Panc1 (cell line): ENCODE data around the gene EGFL7.

Experiments
- CTCF ChIP-seq: fragments of 450-650 bp; IDR thresholded peaks from 2 replicates; pipeline ENCODE4 v1.5.1; 2017; ENCODE audit warnings: mild to moderate bottlenecking
- POLR2AphosphoS5 ChIP-seq: IDR thresholded peaks from 2 replicates; pipeline ENCODE4 v1.6.1; 2012; ENCODE audit warnings: mild to moderate bottlenecking, low read depth, low read length, moderate library complexity
- REST ChIP-seq, 2 experiments: IDR thresholded peaks; 2 replicates each; pipeline ENCODE4 v1.6.1; 2011 to 2012; ENCODE audit warnings: low read depth in 2 of 2, control low read depth in 1 of 2, low read length in 1 of 2, mild to moderate bottlenecking in 1 of 2, moderate library complexity in 1 of 2; ENCODE audit not compliant: insufficient read depth in 1 of 2

- no peak for TF ChIP-seq REST (IDR thresholded peaks at IDR 0.05; ENCODE audit: insufficient read depth in 1 of 2, low read depth in 2 of 2, low read length in 1 of 2)
- TF ChIP-seq POLR2AphosphoS5, result no peak
- TF ChIP-seq CTCF, result no peak
These were observed 34.6 kb downstream of the EGFL7 start for GRCh38 chr9:136697146-136697820.
